ENCODE measurements around the gene MMP17.

- TF ChIP-seq, protein P1, sequence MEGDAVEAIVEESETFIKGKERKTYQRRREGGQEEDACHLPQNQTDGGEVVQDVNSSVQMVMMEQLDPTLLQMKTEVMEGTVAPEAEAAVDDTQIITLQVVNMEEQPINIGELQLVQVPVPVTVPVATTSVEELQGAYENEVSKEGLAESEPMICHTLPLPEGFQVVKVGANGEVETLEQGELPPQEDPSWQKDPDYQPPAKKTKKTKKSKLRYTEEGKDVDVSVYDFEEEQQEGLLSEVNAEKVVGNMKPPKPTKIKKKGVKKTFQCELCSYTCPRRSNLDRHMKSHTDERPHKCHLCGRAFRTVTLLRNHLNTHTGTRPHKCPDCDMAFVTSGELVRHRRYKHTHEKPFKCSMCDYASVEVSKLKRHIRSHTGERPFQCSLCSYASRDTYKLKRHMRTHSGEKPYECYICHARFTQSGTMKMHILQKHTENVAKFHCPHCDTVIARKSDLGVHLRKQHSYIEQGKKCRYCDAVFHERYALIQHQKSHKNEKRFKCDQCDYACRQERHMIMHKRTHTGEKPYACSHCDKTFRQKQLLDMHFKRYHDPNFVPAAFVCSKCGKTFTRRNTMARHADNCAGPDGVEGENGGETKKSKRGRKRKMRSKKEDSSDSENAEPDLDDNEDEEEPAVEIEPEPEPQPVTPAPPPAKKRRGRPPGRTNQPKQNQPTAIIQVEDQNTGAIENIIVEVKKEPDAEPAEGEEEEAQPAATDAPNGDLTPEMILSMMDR (IDR thresholded peaks at IDR 0.05), result no peak
- TF ChIP-seq POLR2A (IDR thresholded peaks at IDR 0.05), result no peak
Observed at GRCh38 chr12:131795064-131795463, 33.1 kb upstream of the MMP17 start.

Data from thyroid gland (tissue), 4 donors.